ENCODE results near the gene FOXN3. TPM values are rescaled to one million over a fixed set of nuclear protein-coding genes. Genes with fewer than 3 reads are reported as not detected.

The FOXN3 gene
- total and polyA plus RNA-seq, 9 donors = 56.9 to 172 (median 99.2) TPM

DNA sequence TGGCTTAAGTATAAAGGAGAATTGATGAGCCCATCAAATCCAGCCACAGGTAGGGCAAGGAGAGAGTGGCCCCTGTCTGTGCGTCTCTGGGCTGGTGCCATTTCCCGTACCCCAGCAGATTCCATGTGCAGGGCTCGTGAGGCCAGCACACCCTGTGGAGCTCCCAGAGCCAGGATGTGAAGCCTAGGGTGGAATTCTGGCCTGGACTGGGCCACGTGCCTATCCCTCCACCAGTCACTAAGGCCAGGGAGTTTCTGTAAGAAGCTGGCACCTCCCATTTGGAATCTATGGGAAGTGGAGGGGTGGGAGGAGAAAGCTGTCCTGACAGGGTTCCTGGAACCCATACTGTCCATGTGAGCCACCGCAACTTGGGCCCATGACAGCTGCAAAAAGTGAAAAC is 148.5 kb downstream of the FOXN3 start:
- Histone ChIP-seq H3K27me3 (no peaks in the 10 kb centered on the region), H3K27ac (no peak overlapping the region), H3K36me3 (no peaks in the 10 kb centered on the region), H3K9me3 (no peaks in the 10 kb centered on the region), H3K4me1 (ENCODE audit: insufficient read depth) (peaks cover 28% of the 10 kb centered on the region), H3K4me3 (no peak overlapping the region)
- intact Hi-C loops (cut with DNase I) = no loop called here
- WGBS, 3 donors = 87 to 88% (median 88%) methylated on average over 5 of the region's 5 CpGs
- DNase-seq = no peak
- TF ChIP-seq POLR2A (IDR thresholded peaks at IDR 0.05) (no peak), EP300 (IDR thresholded peaks at IDR 0.05) (no peak)
- TF ChIP-seq, protein P1, sequence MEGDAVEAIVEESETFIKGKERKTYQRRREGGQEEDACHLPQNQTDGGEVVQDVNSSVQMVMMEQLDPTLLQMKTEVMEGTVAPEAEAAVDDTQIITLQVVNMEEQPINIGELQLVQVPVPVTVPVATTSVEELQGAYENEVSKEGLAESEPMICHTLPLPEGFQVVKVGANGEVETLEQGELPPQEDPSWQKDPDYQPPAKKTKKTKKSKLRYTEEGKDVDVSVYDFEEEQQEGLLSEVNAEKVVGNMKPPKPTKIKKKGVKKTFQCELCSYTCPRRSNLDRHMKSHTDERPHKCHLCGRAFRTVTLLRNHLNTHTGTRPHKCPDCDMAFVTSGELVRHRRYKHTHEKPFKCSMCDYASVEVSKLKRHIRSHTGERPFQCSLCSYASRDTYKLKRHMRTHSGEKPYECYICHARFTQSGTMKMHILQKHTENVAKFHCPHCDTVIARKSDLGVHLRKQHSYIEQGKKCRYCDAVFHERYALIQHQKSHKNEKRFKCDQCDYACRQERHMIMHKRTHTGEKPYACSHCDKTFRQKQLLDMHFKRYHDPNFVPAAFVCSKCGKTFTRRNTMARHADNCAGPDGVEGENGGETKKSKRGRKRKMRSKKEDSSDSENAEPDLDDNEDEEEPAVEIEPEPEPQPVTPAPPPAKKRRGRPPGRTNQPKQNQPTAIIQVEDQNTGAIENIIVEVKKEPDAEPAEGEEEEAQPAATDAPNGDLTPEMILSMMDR (IDR thresholded peaks at IDR 0.05) = no peak

DNA sequence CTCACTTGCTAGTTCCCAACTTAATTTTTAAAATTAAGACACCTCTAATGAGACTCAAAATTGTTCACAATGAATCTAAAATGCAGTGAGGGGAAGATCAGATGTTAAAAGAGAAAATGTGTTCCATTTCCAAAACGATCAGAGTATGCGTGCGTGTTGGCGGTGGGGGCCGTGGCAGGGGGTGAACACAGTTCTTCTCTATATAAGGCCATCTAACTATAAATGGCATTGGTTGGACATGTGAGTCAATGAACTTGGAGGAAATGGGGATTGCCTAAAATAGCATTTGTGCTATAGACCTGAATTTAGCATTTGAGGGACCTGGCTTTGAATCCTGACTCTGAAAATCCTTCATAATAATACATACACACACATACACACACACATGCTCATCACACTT is 149.4 kb downstream of the FOXN3 start:
- Histone ChIP-seq H3K36me3 (no peaks in the 10 kb centered on the region), H3K4me1 (ENCODE audit: insufficient read depth) (peaks cover 28% of the 10 kb centered on the region), H3K9me3 (no peaks in the 10 kb centered on the region), H3K4me3 (no peak overlapping the region), H3K27ac (no peak overlapping the region), H3K27me3 (no peaks in the 10 kb centered on the region)
- 82 to 90% (median 83%) methylated on average over 5 of the region's 5 CpGs for WGBS, 3 donors
- TF ChIP-seq EP300 (IDR thresholded peaks at IDR 0.05) = no peak
- TF ChIP-seq POLR2A (IDR thresholded peaks at IDR 0.05) = no peak
- TF ChIP-seq, protein P1 (IDR thresholded peaks at IDR 0.05) = no peak
- no peak for DNase-seq
- intact Hi-C loops (cut with DNase I) = no loop called here

DNA sequence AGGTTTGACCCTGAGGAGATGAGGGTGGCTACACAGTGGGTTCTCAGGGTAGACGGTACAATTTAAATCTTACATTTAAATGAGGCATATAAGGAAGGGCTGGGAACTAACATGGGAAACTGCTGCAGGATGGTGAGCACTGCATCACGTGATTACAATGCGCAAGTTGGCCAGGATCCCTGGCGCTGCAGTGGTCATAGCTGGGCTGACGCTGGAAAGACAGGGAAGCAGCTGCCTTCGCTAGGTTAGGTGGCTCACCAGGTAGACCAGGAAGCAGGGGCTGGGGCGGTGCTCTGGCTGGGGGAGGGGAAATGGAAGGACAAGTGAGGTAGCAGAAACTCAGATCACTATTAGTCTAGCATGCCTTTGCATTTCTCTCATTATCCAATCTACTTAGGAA is 149.9 kb downstream of the FOXN3 start:
- intact Hi-C loops (cut with DNase I) = no loop called here
- TF ChIP-seq, protein P1 (IDR thresholded peaks at IDR 0.05) = no peak
- no peak for TF ChIP-seq POLR2A (IDR thresholded peaks at IDR 0.05)
- no peak for TF ChIP-seq EP300 (IDR thresholded peaks at IDR 0.05)
- no peak for DNase-seq
- 88 to 93% (median 91%) methylated on average over 7 of the region's 7 CpGs for WGBS, 3 donors
- Histone ChIP-seq H3K4me1 (ENCODE audit: insufficient read depth) (peaks cover 28% of the 10 kb centered on the region), H3K4me3 (no peak overlapping the region), H3K36me3 (no peaks in the 10 kb centered on the region), H3K27ac (no peak overlapping the region), H3K9me3 (no peaks in the 10 kb centered on the region), H3K27me3 (no peaks in the 10 kb centered on the region)

DNA sequence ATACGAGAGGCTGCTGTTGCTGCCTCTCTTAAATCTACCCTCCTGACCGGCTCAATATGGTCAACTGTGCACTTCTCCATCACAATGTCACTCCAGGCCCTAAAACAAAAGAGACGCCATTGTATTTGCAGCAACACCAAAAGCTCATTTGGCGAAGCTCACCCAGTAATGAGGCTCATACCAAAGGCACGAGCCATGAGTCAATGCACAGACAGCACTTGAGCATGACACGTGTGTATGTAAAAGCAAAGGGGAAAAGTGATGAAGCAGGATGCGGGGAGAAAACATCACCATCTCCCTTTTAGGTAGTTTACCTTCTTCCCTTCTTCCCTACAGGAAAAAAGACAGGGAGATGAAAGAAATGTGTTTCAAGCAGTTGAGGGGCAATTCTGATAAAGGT is 150.3 kb downstream of the FOXN3 start:
- H3K27ac ChIP-seq = no peak overlapping the region
- TF ChIP-seq POLR2A (IDR thresholded peaks at IDR 0.05) (no peak), EP300 (IDR thresholded peaks at IDR 0.05) (no peak)
- TF ChIP-seq, protein P1 (IDR thresholded peaks at IDR 0.05) = no peak

More for the DNA sequence above, 150.3 kb downstream of the FOXN3 start:
- H3K9me3 ChIP-seq = no peaks in the 10 kb centered on the region
- no peak for DNase-seq
- H3K36me3 ChIP-seq = no peaks in the 10 kb centered on the region
- whole genome bisulfite sequencing, 3 donors = 93 to 94% (median 94%) methylated on average over 7 of the region's 7 CpGs
- H3K27me3 ChIP-seq = no peaks in the 10 kb centered on the region
- intact Hi-C loops (cut with DNase I) = no loop called here
- peaks cover 30% of the 10 kb centered on the region for H3K4me1 ChIP-seq (ENCODE audit: insufficient read depth)
- no peak overlapping the region for H3K4me3 ChIP-seq

Data from ovary (tissue), 9 donors.